Erythroblast (primary cell): ENCODE measurements around the gene CFC1.
"Not testable (repeated sequence)": the region's sequence is repeated elsewhere in the genome, so short reads cannot be mapped to it uniquely, and the experiment has no call there.

Source experiments
- GATA1 ChIP-seq: IDR thresholded peaks from 2 replicates; pipeline ENCODE4 v1.6.1; 2011; ENCODE audit warnings: low read depth, mild to moderate bottlenecking, control low read depth, low read length, moderate library complexity
- POLR2A ChIP-seq: IDR thresholded peaks from 2 replicates; pipeline ENCODE4 v1.6.1; 2011; ENCODE audit warnings: mild to moderate bottlenecking, low read length

GRCh38 chr2:130609002-130609920, 9.9 kb upstream of the CFC1 start:
- TF ChIP-seq POLR2A, GATA1: not testable (repeated sequence)
